Gastrocnemius medialis (tissue), 4 donors: ENCODE data around the gene HS3ST5.

Experiments used
- CTCF ChIP-seq, 5 experiments: fragments of 450-650 bp in 3 of 5; fragments of 200-600 bp in 2 of 5; sonication (generic) in 2 of 5; IDR thresholded peaks in 4 of 5; conservative IDR thresholded peaks in 1 of 5; 1 replicate in 4 of 5; 2 replicates in 1 of 5; pipeline ENCODE4 v1.5.1; 2016 to 2019; ENCODE audit warnings: antibody characterized with exemption in 5 of 5, mild to moderate bottlenecking in 3 of 5, moderate library complexity in 3 of 5
- POLR2A ChIP-seq, 2 donors: fragments of 450-650 bp; IDR thresholded peaks; one replicate each; pipeline ENCODE4 v1.6.1; 2017; ENCODE audit warnings: antibody characterized with exemption in 2 of 2, mild to moderate bottlenecking in 2 of 2, moderate library complexity in 2 of 2

DNA sequence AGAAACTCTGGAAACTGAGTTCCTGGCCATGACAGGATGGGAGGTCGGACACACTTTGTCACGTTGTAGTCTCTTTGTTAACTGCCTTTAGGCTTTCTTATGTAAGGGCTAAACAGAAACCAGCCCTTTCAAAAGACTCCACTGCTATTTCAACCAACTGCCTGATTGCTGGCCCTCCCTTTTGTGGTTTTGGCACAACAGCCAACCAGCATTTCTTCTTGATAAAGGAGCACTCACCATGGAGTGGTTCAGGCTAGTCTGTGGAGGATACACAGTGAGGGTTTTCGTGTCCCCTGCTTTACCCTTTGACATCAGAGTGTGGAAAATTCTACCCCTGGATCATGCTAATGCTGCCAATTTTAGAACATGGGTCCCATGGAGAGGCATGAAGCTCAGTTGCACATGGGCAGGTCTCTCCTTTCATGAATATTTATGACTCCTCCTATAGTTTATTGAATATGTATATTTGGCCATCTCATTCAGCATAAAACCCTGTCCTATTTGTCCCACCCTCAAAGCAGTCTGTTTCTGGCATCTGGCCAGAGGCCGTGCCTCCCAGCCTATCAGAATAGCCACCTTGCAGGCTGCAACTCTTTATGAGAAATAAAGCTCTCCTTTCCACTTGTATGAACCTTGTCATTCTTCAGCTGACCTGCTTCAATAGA is 148.3 kb downstream of the HS3ST5 start:
- TF ChIP-seq CTCF (IDR thresholded peaks at IDR 0.05 in 4 of 5, conservative IDR thresholded peaks at IDR 0.05 in 1 of 5) (no peak), POLR2A (IDR thresholded peaks at IDR 0.05) (no peak)
